Coronary artery (tissue), 2 donors: ENCODE data around the gene AGPAT2.
A peak's percentile ranks its signal among the peaks of the same experiment; 100 is the strongest.

Source experiments
- DNase-seq: peaks from one replicate; pipeline ENCODE4 v3.0.0-alpha.2; 2017; ENCODE audit warnings: low spot score
- H3K27ac ChIP-seq, 2 donors: fragments of 200-600 bp; sonication (generic); one replicate each; pipeline ENCODE4 v1.5.1; 2016 to 2019
- H3K4me3 ChIP-seq: fragments of 200-600 bp; sonication (generic); 2 replicates; pipeline ENCODE4 v1.5.1; 2016; ENCODE audit warnings: mild to moderate bottlenecking, moderate library complexity
- CTCF ChIP-seq: fragments of 200-600 bp; sonication (generic); IDR thresholded peaks from one replicate; pipeline ENCODE4 v1.5.1; 2019; ENCODE audit warnings: antibody characterized with exemption

Gene AGPAT2

GRCh38 chr9:136626066-136626725 lies 61.1 kb downstream of the AGPAT2 start:
- no peak for TF ChIP-seq CTCF
- Histone ChIP-seq H3K27ac (peak overlapping the region; percentile 33 to 78), H3K4me3 (no peak overlapping the region)
- DNase-seq = no peak

- no peak for TF ChIP-seq CTCF
- DNase-seq = peak; percentile 90
- peak overlapping the region; percentile 42 for H3K4me3 ChIP-seq
- peak overlapping the region; percentile 33 to 78 for H3K27ac ChIP-seq
Measured at GRCh38 chr9:136625101-136626065, 61.9 kb downstream of the AGPAT2 start.

GRCh38 chr9:136624184-136624951 lies 62.9 kb downstream of the AGPAT2 start:
- no peak for TF ChIP-seq CTCF
- no peak for DNase-seq
- peak overlapping the region; percentile 33 to 78 for H3K27ac ChIP-seq
- H3K4me3 ChIP-seq = peak overlapping the region; percentile 42

- TF ChIP-seq CTCF = no peak
- Histone ChIP-seq H3K27ac (no peak overlapping the region), H3K4me3 (no peak overlapping the region)
- DNase-seq = no peak
Measured at GRCh38 chr9:136623842-136624183, 63.4 kb downstream of the AGPAT2 start.
